Hematopoietic multipotent progenitor cell treated with erythropoietin and hydrocortisone succinate and interleukin-3 and kit ligand, for 17 days (in vitro differentiated cells): ENCODE data around the gene PCK1.
"Not testable (repeated sequence)": the region's sequence is repeated elsewhere in the genome, so short reads cannot be mapped to it uniquely, and the experiment has no call there.

Source experiments
- DNase-seq: peaks from one replicate; pipeline ENCODE4 v3.0.0-alpha.2; 2015; ENCODE audit warnings: low spot score

The PCK1 gene

GRCh38 chr20:57560554-57561355 is at the start of gene PCK1:
PCK1 (plus strand) TSS chr20:57561110; CDS start chr20:57561412, 302 bp downstream.
- DNase-seq, result peak; percentile 77

GRCh38 chr20:57511709-57512108 is 49.2 kb upstream of the PCK1 start:
- DNase-seq, result not testable (repeated sequence)

GRCh38 chr20:57512432-57512831 is 48.5 kb upstream of the PCK1 start:
- DNase-seq, result no peak

- DNase-seq, result no peak
These were observed 47.7 kb upstream of the PCK1 start for GRCh38 chr20:57513199-57513598.

- DNase-seq, result peak; percentile 78
These were observed 46.6 kb upstream of the PCK1 start for GRCh38 chr20:57514273-57514751.

GRCh38 chr20:57517904-57518303 is 43.0 kb upstream of the PCK1 start:
- no peak for DNase-seq

GRCh38 chr20:57522380-57523140 is 38.4 kb upstream of the PCK1 start:
- no peak for DNase-seq

- no peak for DNase-seq
These were observed 37.1 kb upstream of the PCK1 start for GRCh38 chr20:57523782-57524181.

- DNase-seq, result no peak
These were observed 36.3 kb upstream of the PCK1 start, which contains the start of gene CTCFL for GRCh38 chr20:57524511-57525176. CTCFL (minus strand) TSS chr20:57525140; CDS start chr20:57524205, 935 bp downstream.

GRCh38 chr20:57525328-57526086 is 35.4 kb upstream of the PCK1 start:
- DNase-seq, result no peak

GRCh38 chr20:57526087-57526884 is 34.6 kb upstream of the PCK1 start:
- DNase-seq, result no peak

- DNase-seq, result no peak
These were observed 33.9 kb upstream of the PCK1 start for GRCh38 chr20:57526885-57527460.

GRCh38 chr20:57527728-57528127 is 33.2 kb upstream of the PCK1 start:
- no peak for DNase-seq

- DNase-seq, result no peak
These were observed 32.8 kb upstream of the PCK1 start for GRCh38 chr20:57528148-57528547.

GRCh38 chr20:57529160-57529585 is 31.7 kb upstream of the PCK1 start:
- no peak for DNase-seq

GRCh38 chr20:57529810-57530209 is 31.1 kb upstream of the PCK1 start:
- DNase-seq, result no peak

- DNase-seq, result no peak
These were observed 30.5 kb upstream of the PCK1 start for GRCh38 chr20:57530327-57530981.

- no peak for DNase-seq
These were observed 28.8 kb upstream of the PCK1 start for GRCh38 chr20:57532104-57532503.

GRCh38 chr20:57535297-57535696 is 25.6 kb upstream of the PCK1 start:
- DNase-seq, result no peak
